OCI-LY1 (cell line): ENCODE data around the gene GALNT2.

ENCODE experiments used
- H2AFZ ChIP-seq: fragments of 200-600 bp; sonication (generic), shearing (Covaris generic); 2 replicates; pipeline ENCODE4 v1.6.0; 2014; ENCODE audit warnings: antibody characterized with exemption, mild to moderate bottlenecking, low read length
- H3F3A ChIP-seq: fragments of 200-600 bp; sonication (generic), shearing (Covaris generic); 2 replicates; pipeline ENCODE4 v1.6.0; 2014; ENCODE audit warnings: mild to moderate bottlenecking, antibody characterized with exemption, low read length, moderate library complexity; ENCODE audit not compliant: insufficient read depth
- H3K27ac ChIP-seq: fragments of 200-600 bp; sonication (generic); 2 replicates; pipeline ENCODE4 v1.5.1; 2014; ENCODE audit warnings: low read length, mixed run types, mild to moderate bottlenecking, low read depth; ENCODE audit not compliant: poor library complexity, severe bottlenecking
- H3K27me3 ChIP-seq: fragments of 200-600 bp; sonication (generic); 2 replicates; pipeline ENCODE4 v1.6.0; 2014; ENCODE audit warnings: antibody characterized with exemption, mild to moderate bottlenecking, low read length, moderate library complexity; ENCODE audit not compliant: insufficient read depth
- H3K36me3 ChIP-seq: fragments of 200-600 bp; sonication (generic); 2 replicates; pipeline ENCODE4 v1.6.1; 2014; ENCODE audit warnings: mild to moderate bottlenecking, antibody characterized with exemption, low read length, moderate library complexity, mixed read lengths; ENCODE audit not compliant: insufficient read depth
- H3K4me1 ChIP-seq: fragments of 200-600 bp; sonication (generic); 2 replicates; pipeline ENCODE4 v1.5.1; 2014; ENCODE audit warnings: mild to moderate bottlenecking, low read length, moderate library complexity; ENCODE audit not compliant: insufficient read depth, severe bottlenecking
- H3K4me2 ChIP-seq: fragments of 200-600 bp; sonication (generic), shearing (Covaris generic); 2 replicates; pipeline ENCODE4 v1.6.1; 2014; ENCODE audit warnings: low read length
- H3K4me3 ChIP-seq: fragments of 200-600 bp; sonication (generic); 2 replicates; pipeline ENCODE4 v1.5.1; 2014; ENCODE audit warnings: low read length, low read depth, mild to moderate bottlenecking, mixed read lengths; ENCODE audit not compliant: poor library complexity, severe bottlenecking
- H3K79me2 ChIP-seq: fragments of 200-600 bp; shearing (Covaris generic); 2 replicates; pipeline ENCODE4 v1.6.1; 2016; ENCODE audit warnings: mixed run types, low read length, mixed read lengths; ENCODE audit not compliant: insufficient read depth
- H3K9ac ChIP-seq: fragments of 200-600 bp; sonication (generic), shearing (Covaris generic); 2 replicates; pipeline ENCODE4 v1.6.1; 2014; ENCODE audit warnings: mild to moderate bottlenecking, low read length, mixed read lengths
- H3K9me2 ChIP-seq: fragments of 200-600 bp; sonication (generic), shearing (Covaris generic); 2 replicates; pipeline ENCODE4 v1.6.1; 2014; ENCODE audit warnings: low read depth, mild to moderate bottlenecking, low read length, mixed read lengths
- H3K9me3 ChIP-seq: fragments of 200-600 bp; shearing (Covaris generic); 2 replicates; pipeline ENCODE4 v1.6.1; 2014; ENCODE audit warnings: low read length, mixed read lengths
- H4K20me1 ChIP-seq: fragments of 200-600 bp; sonication (generic), shearing (Covaris generic); 2 replicates; pipeline ENCODE4 v1.6.0; 2016; ENCODE audit warnings: mild to moderate bottlenecking, low read length; ENCODE audit not compliant: insufficient read depth
- EZH2 ChIP-seq: fragments of 200-600 bp; sonication (generic), shearing (Covaris generic); IDR thresholded peaks from 2 replicates; pipeline ENCODE4 v1.8.0; 2017; ENCODE audit warnings: borderline replicate concordance, mixed run types, mild to moderate bottlenecking, antibody characterized with exemption, low read length, moderate library complexity, mixed read lengths
- TF ChIP-seq, protein P1 (sequence below): fragments of 200-600 bp; sonication (generic), shearing (Covaris generic); IDR thresholded peaks from 2 replicates; pipeline ENCODE4 v1.5.1; 2017; ENCODE audit warnings: mild to moderate bottlenecking, antibody characterized with exemption, low read length, moderate library complexity, mixed read lengths

GALNT2 gene

DNA sequence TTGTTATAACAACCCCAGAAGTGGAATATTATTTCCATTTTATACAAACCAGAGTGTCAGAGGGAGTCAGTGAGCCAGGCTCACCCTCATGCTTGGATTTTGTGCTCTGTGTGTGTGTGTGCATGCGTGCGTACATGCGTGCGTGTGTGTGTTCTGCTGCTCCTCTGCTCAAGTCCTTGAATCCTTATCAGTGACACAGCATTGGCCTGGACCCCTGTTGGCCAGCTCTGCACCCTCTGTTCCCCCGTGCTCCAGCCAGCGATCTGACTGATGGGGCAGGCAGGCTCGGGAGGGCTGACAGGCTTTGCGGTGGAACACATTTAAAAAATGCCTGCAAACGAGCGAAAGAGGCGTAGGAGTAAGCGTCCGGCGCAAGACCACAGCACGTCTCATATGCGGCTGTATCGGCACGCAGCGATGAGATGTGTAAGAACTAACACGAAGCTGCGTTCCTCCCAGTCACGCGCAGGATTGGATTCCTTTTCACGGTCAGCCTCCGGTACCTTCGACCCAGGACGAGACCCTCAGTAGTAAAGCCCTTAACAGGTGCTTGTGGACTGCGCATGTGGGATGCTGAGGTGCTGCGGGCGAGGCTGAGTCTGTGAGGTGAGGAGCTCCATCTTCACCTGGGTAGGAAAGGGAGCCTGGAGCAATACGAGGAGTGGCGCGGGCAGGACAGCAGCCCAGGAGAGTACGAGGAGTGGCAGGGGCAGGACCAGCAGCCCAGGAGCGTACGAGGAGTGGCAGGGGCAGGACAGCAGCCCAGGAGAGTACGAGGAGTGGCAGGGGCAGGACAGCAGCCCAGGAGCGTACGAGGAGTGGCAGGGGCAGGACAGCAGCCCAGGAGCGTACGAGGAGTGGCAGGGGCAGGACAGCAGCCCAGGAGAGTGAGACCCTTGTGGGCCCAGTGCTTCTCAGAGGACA is 130.9 kb downstream of the GALNT2 start:
- Histone ChIP-seq H4K20me1 (no peaks in the 10 kb centered on the region), H3K36me3 (peaks cover 10% of the 10 kb centered on the region; the same call in 1 of the 2 replicates), H3K9me2 (no peaks in the 10 kb centered on the region), H3F3A (no peaks in the 10 kb centered on the region), H2AFZ (no peak overlapping the region), H3K4me2 (no peak overlapping the region), H3K27me3 (no peaks in the 10 kb centered on the region), H3K4me3 (no peak overlapping the region), H3K9ac (no peak overlapping the region), H3K79me2 (no peaks in the 10 kb centered on the region), H3K27ac (no peak overlapping the region), H3K9me3 (no peaks in the 10 kb centered on the region), H3K4me1 (no peaks in the 10 kb centered on the region)
- TF ChIP-seq, protein P1, sequence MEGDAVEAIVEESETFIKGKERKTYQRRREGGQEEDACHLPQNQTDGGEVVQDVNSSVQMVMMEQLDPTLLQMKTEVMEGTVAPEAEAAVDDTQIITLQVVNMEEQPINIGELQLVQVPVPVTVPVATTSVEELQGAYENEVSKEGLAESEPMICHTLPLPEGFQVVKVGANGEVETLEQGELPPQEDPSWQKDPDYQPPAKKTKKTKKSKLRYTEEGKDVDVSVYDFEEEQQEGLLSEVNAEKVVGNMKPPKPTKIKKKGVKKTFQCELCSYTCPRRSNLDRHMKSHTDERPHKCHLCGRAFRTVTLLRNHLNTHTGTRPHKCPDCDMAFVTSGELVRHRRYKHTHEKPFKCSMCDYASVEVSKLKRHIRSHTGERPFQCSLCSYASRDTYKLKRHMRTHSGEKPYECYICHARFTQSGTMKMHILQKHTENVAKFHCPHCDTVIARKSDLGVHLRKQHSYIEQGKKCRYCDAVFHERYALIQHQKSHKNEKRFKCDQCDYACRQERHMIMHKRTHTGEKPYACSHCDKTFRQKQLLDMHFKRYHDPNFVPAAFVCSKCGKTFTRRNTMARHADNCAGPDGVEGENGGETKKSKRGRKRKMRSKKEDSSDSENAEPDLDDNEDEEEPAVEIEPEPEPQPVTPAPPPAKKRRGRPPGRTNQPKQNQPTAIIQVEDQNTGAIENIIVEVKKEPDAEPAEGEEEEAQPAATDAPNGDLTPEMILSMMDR, result no peak
- no peak for TF ChIP-seq EZH2

DNA sequence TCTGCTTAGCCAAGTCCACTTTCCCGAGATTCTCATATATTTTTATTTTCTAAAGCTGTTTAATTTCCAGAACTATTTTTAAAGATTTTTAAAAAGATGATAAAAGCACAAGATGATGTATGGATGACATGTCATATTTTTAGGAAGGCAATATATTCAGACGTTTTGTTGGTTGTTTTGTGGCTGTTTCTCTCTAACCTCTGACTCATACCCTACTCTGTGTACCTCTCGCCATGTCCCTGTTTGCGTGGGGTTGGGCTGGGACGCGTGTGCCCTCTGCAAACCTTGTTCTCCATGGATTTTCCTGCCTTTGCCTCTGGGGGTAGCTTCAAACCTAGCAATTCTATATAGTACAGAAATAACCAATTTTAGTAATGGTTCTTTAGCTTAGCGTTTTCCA is 132.0 kb downstream of the GALNT2 start:
- no peaks in the 10 kb centered on the region for H3F3A ChIP-seq
- TF ChIP-seq, protein P1, result no peak
- no peak for TF ChIP-seq EZH2
- no peaks in the 10 kb centered on the region for H3K27me3 ChIP-seq
- no peak overlapping the region for H3K27ac ChIP-seq
- H3K36me3 ChIP-seq, result peaks cover 14% of the 10 kb centered on the region; the same call in 1 of the 2 replicates
- no peaks in the 10 kb centered on the region for H3K79me2 ChIP-seq
- no peaks in the 10 kb centered on the region for H3K9me3 ChIP-seq
- no peak overlapping the region for H3K4me2 ChIP-seq
- no peaks in the 10 kb centered on the region for H3K9me2 ChIP-seq
- H3K4me1 ChIP-seq, result no peaks in the 10 kb centered on the region
- no peak overlapping the region for H3K4me3 ChIP-seq
- no peak overlapping the region for H2AFZ ChIP-seq
- H3K9ac ChIP-seq, result no peak overlapping the region
- H4K20me1 ChIP-seq, result no peaks in the 10 kb centered on the region

DNA sequence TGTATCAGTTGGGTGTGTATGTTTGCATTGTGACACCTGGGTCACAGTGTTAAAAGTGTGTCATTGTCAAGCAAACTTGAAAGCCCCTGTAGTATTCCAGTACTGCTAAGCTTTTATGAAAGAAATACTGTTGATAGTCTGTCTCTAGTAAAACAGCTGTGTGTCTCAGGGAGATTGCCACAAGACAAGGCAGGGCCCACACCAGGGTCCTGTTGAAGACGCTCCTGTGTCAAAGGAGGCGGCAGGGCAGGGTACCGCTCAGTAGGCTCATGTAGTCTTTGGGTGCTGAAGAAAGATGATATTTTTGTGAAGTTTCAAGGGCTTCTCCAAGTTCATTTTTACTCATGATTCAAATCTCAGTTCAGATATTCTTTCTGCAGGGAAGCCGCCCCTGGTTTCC is 132.5 kb downstream of the GALNT2 start:
- Histone ChIP-seq H2AFZ (no peak overlapping the region), H3K36me3 (peaks cover 16% of the 10 kb centered on the region; the same call in 1 of the 2 replicates), H3K27ac (no peak overlapping the region), H4K20me1 (no peaks in the 10 kb centered on the region), H3K4me3 (no peak overlapping the region), H3K79me2 (no peaks in the 10 kb centered on the region), H3K4me2 (no peak overlapping the region), H3K4me1 (peaks cover under 1% of the 10 kb centered on the region), H3K9ac (no peak overlapping the region), H3F3A (no peaks in the 10 kb centered on the region), H3K9me2 (no peaks in the 10 kb centered on the region), H3K9me3 (no peaks in the 10 kb centered on the region), H3K27me3 (no peaks in the 10 kb centered on the region)
- TF ChIP-seq EZH2, result no peak
- TF ChIP-seq, protein P1, result no peak
